ENCODE results near the gene MGAT3. TPM values are rescaled to one million over a fixed set of nuclear protein-coding genes. Genes with fewer than 3 reads are reported as not detected.

Gene MGAT3
- polyA plus RNA-seq, 1 experiment, result 0.10 TPM

GRCh38 chr22:39490135-39490798 lies 33.5 kb downstream of the MGAT3 start:
- ChIA-PET CTCF (interaction anchor here (2.0 kb wide), 1 partner anchor 24 kb away, joined by 8 read pairs; no protein-coding TSS in a partner anchor), POLR2A (interaction anchor here (1.2 kb wide), 1 partner anchor 30 kb away, joined by 3 read pairs; the partner anchor contains the start of gene ATF4)
- H3K9me3 ChIP-seq (ENCODE audit: control insufficient read depth, insufficient read depth, low read length), result peaks cover 8% of the 10 kb centered on the region; the same call in 1 of the 2 replicates
- H3K4me3 ChIP-seq (ENCODE audit: low read depth, low read length), result no peak overlapping the region
- TF ChIP-seq, protein P1, sequence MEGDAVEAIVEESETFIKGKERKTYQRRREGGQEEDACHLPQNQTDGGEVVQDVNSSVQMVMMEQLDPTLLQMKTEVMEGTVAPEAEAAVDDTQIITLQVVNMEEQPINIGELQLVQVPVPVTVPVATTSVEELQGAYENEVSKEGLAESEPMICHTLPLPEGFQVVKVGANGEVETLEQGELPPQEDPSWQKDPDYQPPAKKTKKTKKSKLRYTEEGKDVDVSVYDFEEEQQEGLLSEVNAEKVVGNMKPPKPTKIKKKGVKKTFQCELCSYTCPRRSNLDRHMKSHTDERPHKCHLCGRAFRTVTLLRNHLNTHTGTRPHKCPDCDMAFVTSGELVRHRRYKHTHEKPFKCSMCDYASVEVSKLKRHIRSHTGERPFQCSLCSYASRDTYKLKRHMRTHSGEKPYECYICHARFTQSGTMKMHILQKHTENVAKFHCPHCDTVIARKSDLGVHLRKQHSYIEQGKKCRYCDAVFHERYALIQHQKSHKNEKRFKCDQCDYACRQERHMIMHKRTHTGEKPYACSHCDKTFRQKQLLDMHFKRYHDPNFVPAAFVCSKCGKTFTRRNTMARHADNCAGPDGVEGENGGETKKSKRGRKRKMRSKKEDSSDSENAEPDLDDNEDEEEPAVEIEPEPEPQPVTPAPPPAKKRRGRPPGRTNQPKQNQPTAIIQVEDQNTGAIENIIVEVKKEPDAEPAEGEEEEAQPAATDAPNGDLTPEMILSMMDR (IDR thresholded peaks at IDR 0.05; ENCODE audit: low read depth, low read length), result no peak
- no peaks in the 10 kb centered on the region for H3K27me3 ChIP-seq (ENCODE audit: control insufficient read depth, insufficient read depth, low read length)
- DNase-seq (ENCODE audit: low read depth, low spot score), result no peak
- H3K27ac ChIP-seq (ENCODE audit: low read depth, low read length), result no peak overlapping the region

DNA sequence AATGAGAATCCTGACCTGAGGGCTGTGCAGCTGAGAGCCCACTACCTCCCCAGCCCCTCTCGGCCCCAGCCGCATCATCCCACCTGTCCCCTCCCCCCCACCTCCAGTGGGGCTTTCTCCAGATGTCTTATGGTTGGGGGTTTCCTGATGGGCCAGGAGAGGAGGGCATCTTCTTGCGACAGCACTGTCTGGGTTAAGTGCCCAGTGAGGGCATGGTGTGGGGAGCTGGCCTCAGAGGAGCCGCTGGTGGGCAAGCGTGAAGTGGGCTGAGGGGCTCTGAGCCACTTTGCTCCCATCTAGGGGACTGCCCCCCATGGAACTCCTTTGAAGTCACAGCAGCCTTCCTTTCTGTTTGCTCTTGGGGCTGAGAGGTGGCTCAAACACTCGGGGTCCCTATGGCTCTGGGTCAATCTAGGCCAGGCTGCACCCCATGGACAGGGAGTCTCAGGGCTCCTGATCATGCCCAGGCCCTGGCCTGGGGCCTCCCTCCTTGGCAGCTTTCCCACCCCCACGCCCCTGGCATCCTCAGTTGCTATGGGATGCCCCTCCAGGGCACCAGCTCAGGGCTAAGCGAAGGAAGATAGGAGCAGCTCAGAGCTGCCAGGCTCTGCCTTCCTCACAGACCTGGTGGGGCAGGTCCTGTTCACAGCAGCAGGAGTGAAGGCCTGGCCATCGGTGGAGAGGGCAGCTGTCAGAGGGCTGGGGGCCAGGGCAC lies 34.3 kb downstream of the MGAT3 start:
- CTCF ChIA-PET, result interaction anchor here (2.0 kb wide), 1 partner anchor 23 kb away, joined by 8 read pairs; no protein-coding TSS in a partner anchor
- POLR2A ChIA-PET, result interaction anchor here (1.1 kb wide), 1 partner anchor 171 kb away, joined by 3 read pairs; no protein-coding TSS in a partner anchor

GRCh38 chr22:39491696-39492095 lies 34.9 kb downstream of the MGAT3 start:
- no peak overlapping the region for H3K4me3 ChIP-seq (ENCODE audit: low read depth, low read length)
- CTCF ChIA-PET, result interaction anchor here (2.0 kb wide), 1 partner anchor 23 kb away, joined by 8 read pairs; no protein-coding TSS in a partner anchor
- no peak for DNase-seq (ENCODE audit: low read depth, low spot score)
- peaks cover 8% of the 10 kb centered on the region; the same call in 1 of the 2 replicates for H3K9me3 ChIP-seq (ENCODE audit: control insufficient read depth, insufficient read depth, low read length)
- TF ChIP-seq, protein P1 (IDR thresholded peaks at IDR 0.05; ENCODE audit: low read depth, low read length), result no peak
- POLR2A ChIA-PET, result interaction anchor here (0.7 to 1.1 kb wide), 2 partner anchors 172 to 181 kb away, joined by 3 to 8 read pairs; no protein-coding TSS in a partner anchor
- H3K27ac ChIP-seq (ENCODE audit: low read depth, low read length), result no peak overlapping the region
- H3K27me3 ChIP-seq (ENCODE audit: control insufficient read depth, insufficient read depth, low read length), result no peaks in the 10 kb centered on the region

More for the DNA sequence above, 34.3 kb downstream of the MGAT3 start:
- Histone ChIP-seq H3K9me3 (ENCODE audit: control insufficient read depth, insufficient read depth, low read length) (peaks cover 8% of the 10 kb centered on the region; the same call in 1 of the 2 replicates), H3K27me3 (ENCODE audit: control insufficient read depth, insufficient read depth, low read length) (no peaks in the 10 kb centered on the region), H3K27ac (ENCODE audit: low read depth, low read length) (no peak overlapping the region), H3K4me3 (ENCODE audit: low read depth, low read length) (no peak overlapping the region)
- TF ChIP-seq, protein P1 (IDR thresholded peaks at IDR 0.05; ENCODE audit: low read depth, low read length), result no peak
- DNase-seq (ENCODE audit: low read depth, low spot score), result no peak

DNA sequence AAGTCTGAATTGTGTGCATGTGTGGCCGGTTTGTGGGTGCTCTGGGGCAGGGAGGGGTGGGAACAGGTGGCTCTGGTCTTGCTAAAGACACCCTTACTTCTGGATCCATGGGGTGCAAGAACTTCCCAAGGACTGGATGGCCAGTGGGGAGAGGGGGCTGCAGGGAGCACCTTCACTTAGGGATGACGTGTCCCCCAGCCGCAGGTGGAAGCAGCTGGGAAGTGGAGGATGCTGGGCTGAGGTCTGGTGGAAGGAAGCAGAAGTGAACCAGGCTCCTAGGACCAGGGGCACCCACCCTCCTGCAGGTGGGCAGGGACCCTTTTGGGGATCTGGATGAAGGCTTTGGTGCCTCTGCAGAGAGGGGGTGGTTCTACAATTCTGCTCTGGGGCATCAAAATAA lies 35.4 kb downstream of the MGAT3 start:
- H3K27me3 ChIP-seq (ENCODE audit: control insufficient read depth, insufficient read depth, low read length), result no peaks in the 10 kb centered on the region
- ChIA-PET POLR2A (interaction anchor here (0.7 to 1.1 kb wide), 2 partner anchors 172 to 181 kb away, joined by 3 to 8 read pairs; no protein-coding TSS in a partner anchor), CTCF (interaction anchor here (0.7 to 2.6 kb wide), 4 partner anchors 22 to 42 kb away, joined by 3 to 41 read pairs (median 12); no protein-coding TSS in a partner anchor)
- TF ChIP-seq, protein P1 (IDR thresholded peaks at IDR 0.05; ENCODE audit: low read depth, low read length), result no peak
- peaks cover 8% of the 10 kb centered on the region; the same call in 1 of the 2 replicates for H3K9me3 ChIP-seq (ENCODE audit: control insufficient read depth, insufficient read depth, low read length)
- H3K27ac ChIP-seq (ENCODE audit: low read depth, low read length), result no peak overlapping the region
- DNase-seq (ENCODE audit: low read depth, low spot score), result no peak
- no peak overlapping the region for H3K4me3 ChIP-seq (ENCODE audit: low read depth, low read length)
